NCI-H1694 treated with DMSO at 0.1 percent for 48 hours (cell line): ENCODE results near the gene SBF1.

ENCODE experiments used
- DNase-seq: peaks from one replicate; lab custom pipeline; 2025; lab: John Stamatoyannopoulos, UW

Gene SBF1

DNA sequence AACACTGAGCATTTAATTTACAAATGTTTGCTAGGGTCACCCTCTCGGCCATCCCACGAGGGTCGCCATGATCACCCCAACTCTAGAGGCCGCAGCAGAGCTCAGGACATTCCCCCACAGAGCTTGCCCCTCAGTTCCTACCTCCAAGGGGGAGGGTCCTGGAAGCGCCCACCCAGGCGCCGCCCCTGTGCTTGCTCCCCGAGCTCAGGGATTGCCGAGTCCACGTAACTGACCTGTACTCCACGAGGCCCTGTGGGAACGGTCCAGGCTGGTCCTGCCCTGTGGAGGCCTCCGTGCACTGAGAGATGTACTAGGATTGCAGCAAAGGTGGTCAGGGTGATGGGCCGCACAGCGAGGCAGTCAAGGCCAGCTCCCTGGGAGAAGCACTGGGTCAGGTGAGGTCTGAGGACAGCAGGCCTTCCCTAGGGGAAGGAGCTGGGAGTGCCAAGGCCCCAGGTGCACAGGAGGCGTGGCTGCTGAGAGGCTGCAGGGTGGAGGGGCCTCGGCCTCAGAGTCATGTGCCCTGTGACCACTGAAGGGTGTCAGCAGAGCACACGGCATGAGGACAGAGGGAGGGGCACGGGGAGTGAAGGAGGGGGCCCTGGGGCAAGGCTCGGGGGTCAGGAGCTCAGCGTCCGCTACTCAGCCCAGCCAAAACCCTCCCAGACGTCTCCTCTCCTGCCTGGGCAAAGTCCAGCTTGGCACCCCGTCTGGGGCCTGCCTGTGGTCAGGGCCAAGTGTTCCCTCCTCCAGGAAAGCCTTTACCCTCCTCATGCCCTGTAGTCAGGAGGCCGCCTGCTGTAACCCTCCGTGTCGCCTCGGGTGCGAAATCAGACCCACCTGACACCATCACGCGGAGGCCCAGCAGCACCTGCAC lies 9.4 kb upstream of the SBF1 start:
- no peak for DNase-seq

DNA sequence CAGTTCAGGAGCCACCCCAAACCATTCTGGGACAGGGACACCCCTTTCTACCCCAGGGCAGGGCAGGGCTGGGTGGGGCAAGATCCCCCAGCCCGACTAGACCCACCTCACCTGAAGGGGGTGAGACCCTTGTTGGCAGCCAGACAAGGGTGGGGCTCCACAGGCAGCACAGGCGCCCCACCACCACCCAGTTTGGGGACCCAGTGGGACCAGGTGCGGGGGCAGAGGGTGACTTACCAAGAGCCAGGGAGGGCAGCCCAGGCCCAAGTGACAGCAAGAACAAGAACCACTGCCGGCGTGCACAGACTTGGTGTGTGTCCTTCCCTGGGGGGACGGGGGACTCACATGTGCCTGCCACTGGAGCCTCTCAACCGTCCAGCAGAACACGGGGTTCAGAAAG lies 8.7 kb upstream of the SBF1 start:
- no peak for DNase-seq

DNA sequence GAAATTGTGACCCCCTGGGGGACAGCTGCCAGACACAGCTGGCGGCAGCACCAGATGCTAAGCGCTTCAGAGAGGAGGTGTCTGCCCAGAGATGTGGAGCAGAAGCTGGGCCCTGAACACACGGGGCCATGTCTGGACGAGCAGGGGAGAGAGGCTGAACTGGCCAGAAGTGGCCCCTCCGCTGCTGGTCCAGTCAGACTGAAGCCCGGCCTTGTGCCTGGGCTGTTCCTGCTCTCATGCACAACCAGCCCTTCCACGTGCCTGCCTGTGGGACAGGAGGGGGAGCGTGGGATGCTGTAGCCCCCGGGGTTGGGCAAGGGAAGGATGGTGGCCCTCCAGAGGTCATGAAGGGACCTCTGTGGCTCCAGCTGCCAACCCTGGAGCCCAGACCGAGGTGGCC lies 8.3 kb upstream of the SBF1 start:
- DNase-seq, result no peak

- DNase-seq, result peak; percentile 67
Observed at GRCh38 chr22:50482107-50483074, 7.6 kb upstream of the SBF1 start.

GRCh38 chr22:50481440-50482106 lies 6.7 kb upstream of the SBF1 start, which contains the start of gene ADM2:
Gene ADM2 (plus strand): TSS chr22:50481543. CDS start chr22:50481848, 305 bp downstream.
- DNase-seq, result no peak

DNA sequence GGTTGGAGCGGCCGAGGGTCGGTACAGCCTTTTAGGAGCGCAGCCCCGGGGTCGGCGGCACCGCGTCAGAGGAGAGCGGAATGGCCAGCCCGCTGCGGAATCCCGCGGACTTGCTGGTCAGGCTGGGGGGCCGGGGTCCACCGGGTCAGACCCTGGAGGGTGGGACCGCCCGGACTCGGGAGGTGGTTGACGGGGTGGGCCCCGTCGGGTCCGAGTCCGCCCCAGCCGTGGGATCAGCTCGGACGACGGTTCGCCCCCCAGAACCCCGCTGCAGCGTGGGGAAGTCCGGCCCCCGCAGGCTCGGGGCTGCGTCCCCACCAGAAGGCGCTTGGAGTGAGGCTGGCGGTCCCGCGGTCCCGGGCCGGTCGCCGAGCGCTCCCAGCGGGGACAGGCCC lies 6.2 kb upstream of the SBF1 start:
- DNase-seq, result no peak

DNA sequence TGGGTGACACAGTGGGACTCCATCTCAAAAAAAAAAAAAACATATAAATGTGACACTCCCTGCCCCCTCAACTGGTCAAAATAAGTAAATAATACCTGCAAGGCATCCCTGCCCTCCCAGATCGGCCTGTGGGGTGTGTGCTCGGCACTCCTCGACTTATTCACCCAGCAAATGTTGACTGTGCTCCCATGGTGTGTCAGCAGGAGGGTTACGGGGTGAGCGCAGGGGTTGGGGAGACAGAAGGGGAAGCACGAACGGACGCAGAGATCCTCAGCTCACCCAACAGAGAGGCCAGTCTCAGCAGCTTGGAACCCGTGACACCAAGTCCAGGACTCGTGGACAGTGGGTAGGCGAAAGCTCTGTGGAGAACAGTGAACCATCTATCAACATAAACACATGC lies 4.9 kb upstream of the SBF1 start:
- no peak for DNase-seq

DNA sequence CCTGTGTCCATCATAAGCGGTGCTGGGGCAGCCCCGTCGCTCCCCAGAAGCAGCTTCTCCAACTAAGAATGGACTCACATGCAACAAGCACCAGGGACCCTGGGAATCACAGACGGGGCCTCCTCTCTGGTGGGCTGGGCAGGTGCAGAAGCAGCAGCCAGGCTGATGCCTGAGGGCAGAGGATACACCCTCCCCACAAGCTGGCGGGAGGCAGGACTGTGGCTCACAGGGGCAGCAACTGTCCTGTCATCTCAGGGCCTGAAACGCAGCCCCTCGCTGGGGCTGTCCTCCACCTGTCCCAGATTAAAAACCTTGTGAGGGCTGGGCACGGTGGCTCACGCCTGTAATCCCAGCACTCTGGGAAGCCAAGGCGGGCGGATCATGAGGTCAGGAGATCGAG lies 3.1 kb upstream of the SBF1 start:
- DNase-seq, result no peak

DNA sequence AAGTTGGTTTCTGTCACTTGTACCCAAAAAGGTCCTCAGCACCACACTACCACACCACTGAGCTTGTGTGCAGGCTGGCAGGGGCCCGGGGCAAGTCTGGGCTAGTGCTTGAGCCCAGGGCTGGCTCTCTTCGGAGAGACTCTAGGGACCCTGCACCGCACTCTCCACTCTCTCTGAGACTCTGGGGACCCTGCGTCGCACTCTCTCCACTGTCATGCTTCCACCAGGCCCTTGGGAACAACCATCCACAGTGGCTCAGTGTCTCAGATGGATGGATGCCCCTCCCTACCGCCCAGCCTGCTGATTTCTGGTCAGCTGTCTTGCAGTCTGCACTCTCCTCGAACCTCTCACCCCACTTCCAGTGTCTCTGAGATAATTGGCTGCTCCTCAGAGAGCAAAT lies 2.0 kb upstream of the SBF1 start:
- no peak for DNase-seq

DNA sequence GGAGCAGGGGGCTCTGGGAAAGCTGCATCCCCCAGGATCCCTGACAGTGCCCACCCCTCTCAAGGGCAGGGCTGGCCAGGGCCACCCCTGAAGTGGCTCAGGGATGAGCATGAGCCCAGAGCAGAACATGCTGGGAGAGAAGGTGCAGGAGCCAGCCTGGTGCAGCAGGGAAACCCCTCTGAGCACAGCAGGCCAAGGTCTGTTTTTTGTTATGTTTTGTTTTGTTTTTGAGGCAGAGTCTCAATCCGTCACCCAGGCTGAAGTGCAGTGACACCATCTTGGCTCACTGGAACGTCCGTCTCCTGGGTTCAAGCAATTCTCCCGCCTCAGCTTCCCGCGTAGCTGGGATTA lies 792 bp upstream of the SBF1 start:
- no peak for DNase-seq

DNA sequence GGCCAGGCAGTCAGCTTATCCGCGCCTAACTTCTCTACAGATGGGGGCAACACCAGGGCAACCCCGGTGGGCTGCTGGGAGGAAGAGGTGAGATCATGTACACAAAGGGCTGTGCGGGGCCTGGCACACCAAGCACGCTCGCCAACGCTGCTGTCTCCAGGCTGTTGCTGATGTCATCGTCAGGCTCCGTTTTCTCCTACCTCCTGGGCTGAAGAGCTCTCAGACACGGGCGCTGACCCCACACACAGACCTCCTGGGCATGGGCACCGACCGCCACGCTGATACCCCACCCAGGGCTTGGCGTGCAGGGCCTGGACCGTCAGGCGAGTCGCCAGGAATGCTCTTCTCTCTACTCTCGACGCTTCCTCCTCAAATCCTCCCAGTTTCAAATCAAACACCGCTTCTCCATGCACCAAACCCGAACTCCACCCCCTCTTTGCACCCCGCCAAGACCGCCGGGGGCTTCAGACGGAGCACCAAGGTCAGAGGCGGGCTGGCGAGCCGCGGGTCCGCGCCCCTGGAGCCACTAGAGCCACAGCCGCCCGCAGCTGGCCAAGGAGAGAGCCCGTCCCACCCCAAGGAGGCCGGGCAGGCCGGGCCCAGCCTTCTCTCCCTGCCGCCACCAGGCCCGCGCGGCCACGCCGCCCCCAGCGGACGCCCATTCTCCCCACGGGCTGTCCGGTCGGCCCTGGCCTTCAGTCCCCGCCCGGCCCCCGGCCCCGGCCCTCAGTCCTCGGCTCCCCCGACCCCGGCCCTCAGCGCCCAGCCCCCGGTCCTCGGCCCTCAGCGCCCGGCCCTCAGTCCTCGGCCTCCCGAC lies 772 bp downstream of the SBF1 start:
- DNase-seq, result no peak

GRCh38 chr22:50473088-50473487 lies 1.7 kb downstream of the SBF1 start:
- peak; percentile 10 for DNase-seq

DNA sequence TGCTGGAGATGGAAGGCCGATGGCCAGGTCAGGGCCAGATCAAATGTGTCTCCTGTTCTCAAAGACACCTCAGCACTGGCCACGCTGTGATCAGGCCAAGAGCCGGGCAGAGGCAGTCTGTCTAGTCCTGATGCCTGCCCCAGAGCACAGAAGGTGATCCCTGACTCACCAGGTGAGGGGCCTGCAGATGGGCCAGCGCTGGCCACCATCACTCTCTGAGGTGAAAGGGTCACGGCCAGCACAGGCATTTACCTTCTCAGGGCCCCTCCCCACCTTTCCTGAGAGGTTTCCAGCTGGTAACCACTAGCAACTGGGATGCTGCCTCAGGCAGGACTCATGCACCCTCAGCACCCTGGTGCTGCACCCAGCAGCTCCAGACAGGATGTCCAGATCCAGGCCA lies 2.9 kb downstream of the SBF1 start:
- no peak for DNase-seq

GRCh38 chr22:50471197-50471847 lies 3.5 kb downstream of the SBF1 start:
- no peak for DNase-seq

- no peak for DNase-seq
Observed at GRCh38 chr22:50470491-50470890, 4.3 kb downstream of the SBF1 start.

GRCh38 chr22:50469377-50470305 lies 5.2 kb downstream of the SBF1 start:
- peak; percentile 74 for DNase-seq

- no peak for DNase-seq
Observed at GRCh38 chr22:50468626-50469025, 6.2 kb downstream of the SBF1 start.

DNA sequence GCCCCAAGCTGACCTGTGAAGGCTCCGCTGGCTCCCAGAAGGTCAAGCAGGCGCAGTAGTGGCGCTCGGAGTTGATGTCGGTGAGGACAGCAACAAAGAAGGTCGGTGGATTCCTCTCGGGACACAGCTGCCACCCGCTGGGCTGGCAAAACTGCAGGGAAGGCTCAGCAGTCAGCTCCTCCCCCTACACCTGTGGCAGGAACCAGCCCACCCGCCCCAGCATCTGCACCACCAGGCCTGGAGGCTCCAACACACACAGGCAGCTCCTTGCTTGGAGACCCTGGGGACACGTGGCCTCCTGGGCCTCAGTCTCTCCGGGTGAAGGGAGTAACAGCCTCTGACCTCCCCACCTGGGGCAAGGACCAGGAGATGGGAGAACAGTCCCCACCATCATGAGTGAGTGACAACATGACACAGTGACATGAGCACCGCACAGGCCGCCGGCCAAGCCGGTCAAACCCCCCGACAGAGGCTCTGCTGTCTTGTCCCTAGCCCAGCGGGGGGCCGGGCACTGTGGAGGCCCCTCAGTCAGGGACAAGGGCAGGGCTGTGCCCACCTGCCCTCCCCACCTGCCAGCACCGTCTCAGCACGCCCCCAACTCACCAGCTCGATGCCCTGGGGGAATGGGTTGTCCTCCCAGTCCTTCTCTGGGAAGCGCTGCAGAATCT lies 6.9 kb downstream of the SBF1 start:
- DNase-seq, result no peak

DNA sequence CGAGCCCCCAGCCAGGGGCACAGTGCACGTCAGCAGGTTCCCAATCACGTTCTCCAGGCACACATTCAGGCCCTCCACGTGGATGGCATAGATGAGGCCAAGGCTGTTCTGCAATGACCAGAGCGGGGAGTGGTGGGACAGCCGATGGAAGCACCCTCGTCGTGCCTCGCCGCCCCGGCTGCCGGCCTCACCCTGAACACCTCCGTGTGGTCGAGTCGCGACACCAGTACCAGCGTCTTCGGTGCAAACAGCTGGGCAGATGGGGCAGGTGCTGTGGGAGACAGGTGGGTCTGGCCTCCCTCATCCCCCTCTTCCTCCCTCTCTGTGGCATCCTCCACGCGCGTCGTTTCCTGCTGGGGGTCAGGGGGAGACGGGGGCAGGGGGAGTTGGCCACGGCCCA lies 7.5 kb downstream of the SBF1 start:
- no peak for DNase-seq
